Adipose tissue (tissue), 3 donors: Measurements from ENCODE around the gene RIMBP2. TPM values are rescaled to one million over a fixed set of nuclear protein-coding genes. Genes with fewer than 3 reads are reported as not detected.
"Not testable (repeated sequence)": the region's sequence is repeated elsewhere in the genome, so short reads cannot be mapped to it uniquely, and the experiment has no call there.

Experiments used
- H3K27ac ChIP-seq: one replicate; pipeline ENCODE4 v1.5.1; 2013; ENCODE audit warnings: low read depth, low read length
- WGBS, 3 donors: extraction: QIAGEN DNeasy Blood & Tissue Kit; methylation state at CpG; one replicate each; pipeline ENCODE4 v1.1.7; 2013; 5-methylcytosine and 5-hydroxymethylcytosine counted together
- polyA plus RNA-seq, 3 donors: library from polyadenylated mRNA; stranded (reverse); fragments of 200-250 nt; gene quantifications; one replicate each; pipeline ENCODE4 v1.2.3, GENCODE V29; 2013
- donor health status: healthy with polysubstance abuse.
- donor health status: Bipolar disorder and iron deficiency.
- donor health status: healthy.

The RIMBP2 gene
- polyA plus RNA-seq, 3 donors, result 0.49 to 1.7 (median 1.1) TPM

DNA sequence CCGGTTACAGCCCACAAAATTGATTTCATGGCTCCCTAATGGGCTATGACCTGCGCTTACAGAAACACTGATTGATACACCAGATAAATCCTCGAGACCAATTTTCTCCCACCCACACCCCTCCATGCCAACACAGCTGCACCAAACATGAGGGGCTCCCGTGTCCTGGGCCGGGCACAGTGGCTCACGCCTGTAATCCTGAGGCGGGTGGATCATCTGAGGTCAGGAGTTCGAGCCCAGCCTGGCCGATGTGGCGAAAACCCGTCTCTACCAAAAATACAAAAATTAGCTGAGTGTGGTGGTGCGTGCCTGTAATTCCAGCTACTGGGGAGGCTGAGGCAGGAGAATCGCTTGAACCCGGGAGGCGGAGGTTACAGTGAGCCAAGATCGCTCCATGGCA, 27.1 kb downstream of the RIMBP2 start:
- not testable (repeated sequence) for H3K27ac ChIP-seq
- 87 to 94% (median 89%) methylated on average over 16 of the region's 16 CpGs for WGBS, 3 donors

- H3K27ac ChIP-seq, result no peak overlapping the region
- WGBS, 3 donors, result 75 to 85% (median 83%) methylated on average over 20 of the region's 20 CpGs
Observed at GRCh38 chr12:130687796-130688778, 28.0 kb downstream of the RIMBP2 start.

- 67 to 81% (median 78%) methylated on average over 10 of the region's 10 CpGs for WGBS, 3 donors
- H3K27ac ChIP-seq, result no peak overlapping the region
Observed at GRCh38 chr12:130687190-130687589, 28.9 kb downstream of the RIMBP2 start.

GRCh38 chr12:130686511-130686991, 29.5 kb downstream of the RIMBP2 start:
- H3K27ac ChIP-seq, result no peak overlapping the region
- 47 to 55% (median 48%) methylated on average over 32 of the region's 32 CpGs for WGBS, 3 donors

GRCh38 chr12:130685850-130686249, 30.2 kb downstream of the RIMBP2 start:
- H3K27ac ChIP-seq, result no peak overlapping the region
- WGBS, 3 donors, result 75 to 81% (median 80%) methylated on average over 15 of the region's 15 CpGs

DNA sequence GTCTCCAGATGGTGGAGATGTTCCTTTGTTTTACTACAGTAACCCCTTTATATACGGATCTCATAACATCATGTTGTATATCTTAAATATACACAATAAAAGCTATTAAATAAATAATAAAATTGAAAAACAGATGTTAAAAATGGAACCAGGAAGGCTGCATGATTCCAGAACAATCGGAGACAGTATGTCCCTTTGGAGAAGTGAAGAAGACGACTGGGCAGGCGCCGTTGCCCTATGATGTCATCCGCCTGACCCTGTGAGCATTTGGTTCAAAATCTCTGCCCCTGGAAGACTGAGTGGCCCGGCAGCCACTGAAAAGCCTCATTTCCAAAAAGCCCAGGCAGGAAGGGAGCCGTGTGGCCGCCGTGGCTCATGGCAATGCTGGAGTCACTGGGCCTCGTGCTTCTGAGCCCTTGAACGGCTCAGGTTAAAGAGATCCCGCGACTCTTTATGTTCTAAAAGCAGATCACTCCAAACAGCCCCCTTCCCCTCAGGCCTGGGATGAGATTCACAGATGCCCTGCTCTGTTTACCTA, 30.8 kb downstream of the RIMBP2 start:
- no peak overlapping the region for H3K27ac ChIP-seq
- WGBS, 3 donors, result 59 to 73% (median 62%) methylated on average over 14 of the region's 14 CpGs

DNA sequence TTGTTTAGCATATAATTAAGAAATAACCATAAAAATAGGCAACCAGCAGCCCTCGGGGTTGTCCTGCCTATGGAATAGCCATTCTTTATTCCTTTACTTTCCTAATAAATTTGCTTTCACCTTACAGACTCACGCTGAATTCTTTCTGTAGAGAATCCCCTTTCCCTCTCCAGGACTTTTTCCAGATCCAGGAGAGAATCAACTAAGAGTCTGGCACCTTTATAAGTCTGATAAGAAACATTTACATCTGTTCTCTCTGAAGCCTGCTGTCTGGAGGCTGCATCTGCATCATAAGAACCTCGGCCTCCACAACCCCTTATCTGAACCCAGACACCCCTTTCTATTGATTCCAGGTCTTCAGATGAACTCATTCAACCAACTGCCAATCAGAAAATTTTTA, 32.3 kb downstream of the RIMBP2 start:
- no peak overlapping the region for H3K27ac ChIP-seq
- 49 to 75% (median 64%) methylated on average over 3 of the region's 3 CpGs for WGBS, 3 donors

GRCh38 chr12:130683080-130683479, 33.0 kb downstream of the RIMBP2 start:
- 81 to 90% (median 82%) methylated on average over 7 of the region's 7 CpGs for WGBS, 3 donors
- no peak overlapping the region for H3K27ac ChIP-seq

GRCh38 chr12:130680451-130680990, 35.6 kb downstream of the RIMBP2 start:
- H3K27ac ChIP-seq, result no peak overlapping the region
- 69 to 77% (median 73%) methylated on average over 15 of the region's 15 CpGs for WGBS, 3 donors

DNA sequence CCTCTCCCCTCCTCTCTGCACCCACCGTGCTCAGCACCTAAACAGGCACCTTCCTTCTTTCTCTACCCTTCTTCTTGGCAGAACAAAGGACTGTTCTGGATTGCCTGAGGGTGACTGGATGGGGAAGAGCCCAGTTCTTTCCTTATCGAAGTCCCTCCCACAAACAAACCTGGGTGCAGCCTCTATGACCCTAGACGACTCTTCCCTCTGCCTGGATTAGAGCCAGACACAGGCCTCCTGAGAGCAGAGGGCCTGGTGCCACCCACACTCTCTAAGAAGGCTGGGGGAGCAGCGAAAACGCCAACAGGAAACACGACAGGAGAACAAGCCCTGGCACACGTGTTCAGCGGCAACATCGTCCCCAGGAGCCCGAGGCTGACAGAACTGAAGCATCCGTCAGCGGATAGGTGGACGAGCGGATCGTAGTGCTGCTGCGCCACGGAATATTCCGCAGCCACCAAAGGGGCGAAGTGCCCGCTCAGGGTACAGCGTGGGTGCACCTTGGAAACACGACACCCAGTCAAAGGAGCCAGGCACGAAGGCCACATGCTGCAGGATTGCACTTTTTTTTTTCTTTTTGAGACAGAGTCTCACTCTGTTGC, 38.0 kb downstream of the RIMBP2 start:
- no peak overlapping the region for H3K27ac ChIP-seq
- 72 to 79% (median 75%) methylated on average over 23 of the region's 23 CpGs for WGBS, 3 donors

- 88 to 94% (median 93%) methylated on average over 15 of the region's 15 CpGs for WGBS, 3 donors
Observed at GRCh38 chr12:130675791-130676190, 40.3 kb downstream of the RIMBP2 start.

DNA sequence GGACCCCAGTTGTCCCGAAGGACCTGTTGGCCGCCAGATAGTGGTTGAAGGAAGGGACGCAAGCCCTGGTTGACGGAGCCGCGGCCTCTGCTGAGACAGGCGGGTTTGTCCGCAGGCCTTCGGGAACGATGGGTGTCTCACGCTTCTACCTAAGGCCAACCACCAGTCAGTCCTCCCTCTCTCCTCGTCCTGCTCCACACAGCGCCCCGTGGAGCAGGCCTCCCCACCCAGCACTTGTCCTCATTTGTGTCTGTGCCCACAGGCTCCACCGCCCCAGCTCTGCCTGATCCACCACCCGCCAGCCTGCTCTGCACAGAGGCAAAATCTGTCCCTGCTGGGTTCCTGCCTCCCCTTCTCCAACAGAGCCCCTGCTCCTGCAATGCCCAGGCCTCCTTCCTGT, 41.0 kb downstream of the RIMBP2 start:
- WGBS, 3 donors, result 94 to 95% (median 94%) methylated on average over 16 of the region's 16 CpGs
- no peak overlapping the region for H3K27ac ChIP-seq

More at GRCh38 chr12:130675791-130676190, 40.3 kb downstream of the RIMBP2 start:
- H3K27ac ChIP-seq, result no peak overlapping the region

DNA sequence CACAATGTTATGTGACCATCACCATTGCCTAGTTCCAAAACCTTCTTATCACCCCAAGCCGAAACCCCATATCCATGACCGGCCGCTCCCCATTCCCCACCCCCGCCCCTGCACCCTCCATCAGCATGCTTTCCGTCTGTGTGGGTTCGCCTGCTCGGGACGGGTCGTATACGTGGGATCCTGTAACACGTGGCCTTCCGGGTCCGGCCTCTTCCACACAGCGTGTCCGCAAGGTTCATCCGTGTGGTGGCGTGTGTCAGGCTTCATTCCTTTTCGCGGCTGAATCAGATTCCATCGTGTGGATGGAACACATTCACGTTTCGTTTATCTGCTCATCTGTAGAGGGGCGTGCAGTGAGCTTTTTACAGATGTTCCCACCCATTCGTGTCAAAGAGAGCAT, 41.4 kb downstream of the RIMBP2 start:
- 87 to 90% (median 87%) methylated on average over 24 of the region's 24 CpGs for WGBS, 3 donors
- no peak overlapping the region for H3K27ac ChIP-seq

DNA sequence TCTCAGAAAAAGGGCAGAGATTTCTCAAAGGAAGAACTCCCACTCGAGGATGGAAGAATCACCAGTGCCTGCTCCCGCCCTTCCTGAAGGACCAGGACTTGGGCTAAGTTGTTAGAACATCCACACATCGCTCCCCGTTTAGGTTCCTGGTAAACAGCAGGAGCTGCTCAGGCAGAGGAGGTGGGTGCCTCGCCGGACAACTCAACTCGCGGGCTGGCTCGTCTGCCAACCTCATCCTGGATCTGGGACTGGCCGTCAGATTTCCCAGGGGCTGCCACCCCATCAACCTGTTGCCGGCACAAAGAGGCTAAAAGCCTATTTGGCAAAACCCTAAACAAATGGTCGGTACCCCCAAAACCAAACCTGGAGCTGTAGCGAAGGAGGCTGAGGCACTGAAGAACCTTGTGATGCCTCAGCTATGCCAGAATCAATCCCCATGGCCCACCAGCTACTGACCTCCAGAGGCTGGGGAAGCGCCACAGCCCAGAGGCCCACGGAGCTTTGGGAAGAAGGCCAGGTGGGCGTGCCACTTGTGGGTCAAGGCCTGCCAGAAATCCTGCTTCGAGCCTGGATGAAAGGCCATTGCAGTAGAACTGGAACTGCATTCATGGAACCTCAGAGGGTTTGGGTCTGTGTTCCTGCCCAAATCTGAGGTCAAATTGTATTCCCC, 42.9 kb downstream of the RIMBP2 start:
- no peak overlapping the region for H3K27ac ChIP-seq
- WGBS, 3 donors, result 66 to 74% (median 71%) methylated on average over 17 of the region's 17 CpGs

- 63 to 66% (median 65%) methylated on average over 15 of the region's 15 CpGs for WGBS, 3 donors
Observed at GRCh38 chr12:130672089-130672820, 43.8 kb downstream of the RIMBP2 start.

DNA sequence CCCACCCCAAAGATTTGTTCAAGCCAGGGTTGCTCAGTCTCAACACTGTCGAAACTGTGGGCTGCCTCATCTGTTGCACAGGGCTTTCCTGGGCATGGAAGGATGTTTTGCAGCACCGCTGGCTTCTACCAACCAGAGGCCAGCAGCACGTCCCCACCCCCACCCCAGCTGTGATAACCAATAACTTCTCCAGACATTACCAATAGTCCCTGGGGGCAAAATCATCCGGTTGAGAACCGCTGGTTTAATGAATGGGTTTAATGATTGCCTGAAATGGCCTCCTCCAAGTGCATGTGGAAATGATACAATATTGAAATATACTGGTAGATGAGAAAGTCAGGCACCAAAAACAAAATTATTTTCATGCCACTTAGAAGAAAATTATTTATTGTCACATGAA, 44.5 kb downstream of the RIMBP2 start:
- WGBS, 3 donors, result 61 to 89% (median 87%) methylated on average over 5 of the region's 5 CpGs
- H3K27ac ChIP-seq, result no peak overlapping the region

More at GRCh38 chr12:130672089-130672820, 43.8 kb downstream of the RIMBP2 start:
- no peak overlapping the region for H3K27ac ChIP-seq

DNA sequence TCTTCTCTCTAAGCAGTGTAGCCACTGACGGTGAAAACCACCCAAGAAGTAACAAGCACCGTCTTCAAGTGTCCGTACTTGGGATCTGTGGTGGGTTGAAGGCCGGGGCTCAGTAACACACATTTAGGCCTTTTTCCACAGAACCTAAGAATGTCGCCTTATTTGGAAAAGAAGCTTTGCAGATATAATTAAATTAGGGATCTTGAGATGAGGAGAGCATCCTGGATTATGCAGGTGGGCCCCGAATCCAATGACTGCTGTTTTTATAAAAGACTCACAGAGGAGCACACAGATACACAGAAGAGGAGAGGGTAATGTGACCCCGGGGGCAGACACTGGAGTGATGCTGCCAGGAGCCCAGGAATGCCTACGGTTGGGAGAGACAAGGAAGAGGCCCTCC, 46.3 kb downstream of the RIMBP2 start:
- H3K27ac ChIP-seq, result no peak overlapping the region
- WGBS, 3 donors, result 71 to 82% (median 80%) methylated on average over 8 of the region's 8 CpGs

DNA sequence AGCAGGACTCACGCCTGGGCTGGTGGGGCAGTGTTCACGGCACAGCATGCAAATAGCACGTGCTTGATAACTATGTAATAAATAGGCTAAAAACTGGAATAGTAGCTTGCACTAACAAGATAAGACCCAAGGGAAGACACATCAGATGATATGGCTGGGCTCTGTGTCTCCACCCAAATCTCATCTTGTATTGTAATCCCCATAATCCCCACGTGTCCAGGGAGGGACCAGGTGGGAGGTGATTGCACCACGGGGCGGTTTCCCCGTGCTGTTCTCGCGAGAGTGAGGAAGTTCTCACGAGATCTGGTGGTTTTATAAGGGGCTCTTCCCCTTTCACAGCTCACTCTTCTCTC, 46.9 kb downstream of the RIMBP2 start:
- no peak overlapping the region for H3K27ac ChIP-seq
- 66 to 70% (median 67%) methylated on average over 10 of the region's 10 CpGs for WGBS, 3 donors
